HK-2 (cell line): ENCODE results near the gene HTR1D.
"Not testable (repeated sequence)": the region's sequence is repeated elsewhere in the genome, so short reads cannot be mapped to it uniquely, and the experiment has no call there.

ENCODE experiments used
- DNase-seq: peaks from one replicate; pipeline ENCODE4 v3.0.0-alpha.2; 2018; ENCODE audit not compliant: unreplicated experiment

Gene HTR1D, protein sequence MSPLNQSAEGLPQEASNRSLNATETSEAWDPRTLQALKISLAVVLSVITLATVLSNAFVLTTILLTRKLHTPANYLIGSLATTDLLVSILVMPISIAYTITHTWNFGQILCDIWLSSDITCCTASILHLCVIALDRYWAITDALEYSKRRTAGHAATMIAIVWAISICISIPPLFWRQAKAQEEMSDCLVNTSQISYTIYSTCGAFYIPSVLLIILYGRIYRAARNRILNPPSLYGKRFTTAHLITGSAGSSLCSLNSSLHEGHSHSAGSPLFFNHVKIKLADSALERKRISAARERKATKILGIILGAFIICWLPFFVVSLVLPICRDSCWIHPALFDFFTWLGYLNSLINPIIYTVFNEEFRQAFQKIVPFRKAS

DNA sequence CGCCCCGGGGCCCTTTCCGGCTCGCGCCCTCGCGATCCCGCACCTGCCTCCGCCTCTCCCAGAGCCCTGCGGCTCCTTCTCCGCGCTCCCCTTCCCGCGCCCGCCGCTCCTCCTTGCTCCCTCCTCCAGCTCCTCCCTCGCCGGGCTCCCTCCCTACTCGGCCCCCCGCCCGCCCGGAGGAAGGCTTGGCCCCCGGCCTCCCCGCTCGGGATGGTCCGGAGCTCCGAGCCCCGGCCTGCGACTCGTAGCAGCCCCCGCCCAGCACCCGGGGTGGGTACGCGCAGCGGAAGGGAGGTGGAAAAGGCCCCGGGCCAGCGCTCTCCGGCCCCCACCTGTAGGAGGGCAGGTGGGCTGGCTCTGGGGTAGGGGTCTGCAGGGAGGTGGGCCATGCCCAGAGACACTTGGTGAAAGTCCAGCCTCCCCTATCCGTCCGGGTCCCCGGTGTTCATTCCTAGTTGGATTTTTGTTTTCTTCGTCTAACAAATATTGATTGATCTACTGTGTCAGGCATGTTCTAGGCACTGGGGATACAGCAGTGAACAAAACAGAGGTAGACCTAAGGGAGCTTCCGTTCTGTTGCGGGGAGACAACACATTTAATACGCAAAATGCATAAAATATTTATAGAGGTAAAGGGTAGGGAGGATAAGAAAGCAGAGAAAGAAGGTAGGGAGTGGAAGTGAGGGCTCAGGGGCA, at the start of gene HTR1D:
TSS of gene HTR1D (minus strand) at position 82 of the 695 bp plus-strand sequence. CDS start 23,283 bp downstream, outside the sequence.
- no peak for DNase-seq

DNA sequence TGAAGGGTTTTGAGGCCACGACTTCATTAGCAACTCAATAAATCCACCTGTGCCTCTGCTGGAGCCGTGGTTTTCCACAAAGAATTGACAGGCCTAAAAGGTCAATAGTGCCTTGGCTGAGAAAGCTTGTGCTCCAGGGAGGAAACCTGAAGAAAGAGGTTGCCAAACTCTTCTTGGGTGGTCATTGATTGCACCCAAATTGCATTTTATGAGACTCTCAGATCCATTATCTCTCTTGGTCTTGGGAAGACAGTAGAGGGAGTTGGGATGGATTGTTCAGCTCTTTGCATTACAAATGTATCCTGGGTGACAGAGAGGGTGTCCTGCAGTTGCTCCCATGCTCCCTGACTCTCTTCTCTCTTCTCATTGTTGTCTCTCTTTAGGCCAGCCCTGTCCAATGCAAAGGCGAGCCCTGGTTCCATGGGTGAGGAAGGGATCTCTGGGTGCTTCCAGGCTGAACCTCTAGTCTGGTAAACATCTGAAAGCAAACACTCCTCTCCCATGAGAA, 46.1 kb upstream of the HTR1D start:
- no peak for DNase-seq

DNA sequence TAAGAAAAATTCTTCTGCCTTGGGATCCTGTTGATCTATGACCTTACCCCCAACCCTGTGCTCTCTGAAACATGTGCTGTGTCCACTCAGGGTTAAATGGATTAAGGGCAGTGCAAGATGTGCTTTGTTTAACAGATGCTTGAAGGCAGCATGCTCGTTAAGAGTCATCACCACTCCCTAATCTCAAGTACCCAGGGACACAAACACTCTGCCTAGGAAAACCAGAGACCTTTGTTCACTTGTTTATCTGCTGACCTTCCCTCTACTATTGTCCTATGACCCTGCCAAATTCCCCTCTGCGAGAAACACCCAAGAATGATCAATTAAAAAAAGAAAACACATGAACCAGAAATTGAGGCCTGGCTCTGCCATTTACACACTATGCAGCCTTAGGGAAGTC, 40.8 kb upstream of the HTR1D start:
- not testable (repeated sequence) for DNase-seq

DNA sequence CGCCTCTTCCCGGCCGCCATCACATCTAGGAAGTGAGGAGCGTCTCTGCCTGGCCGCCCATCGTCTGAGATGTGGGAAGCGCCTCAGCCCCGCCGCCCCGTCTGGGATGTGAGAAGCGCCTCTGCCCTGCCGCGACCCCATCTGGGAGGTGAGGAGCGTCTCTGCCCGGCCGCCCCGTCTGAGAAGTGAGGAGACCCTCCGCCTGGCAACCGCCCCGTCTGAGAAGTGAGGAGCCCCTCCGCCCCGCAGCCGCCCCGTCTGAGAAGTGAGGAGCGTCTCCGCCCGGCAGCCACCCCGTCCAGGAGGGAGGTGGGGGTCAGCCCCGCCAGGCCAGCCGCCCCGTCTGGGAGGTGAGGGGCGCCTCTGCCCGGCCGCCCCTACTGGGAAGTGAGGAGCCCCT, 40.1 kb upstream of the HTR1D start:
- DNase-seq: not testable (repeated sequence)

DNA sequence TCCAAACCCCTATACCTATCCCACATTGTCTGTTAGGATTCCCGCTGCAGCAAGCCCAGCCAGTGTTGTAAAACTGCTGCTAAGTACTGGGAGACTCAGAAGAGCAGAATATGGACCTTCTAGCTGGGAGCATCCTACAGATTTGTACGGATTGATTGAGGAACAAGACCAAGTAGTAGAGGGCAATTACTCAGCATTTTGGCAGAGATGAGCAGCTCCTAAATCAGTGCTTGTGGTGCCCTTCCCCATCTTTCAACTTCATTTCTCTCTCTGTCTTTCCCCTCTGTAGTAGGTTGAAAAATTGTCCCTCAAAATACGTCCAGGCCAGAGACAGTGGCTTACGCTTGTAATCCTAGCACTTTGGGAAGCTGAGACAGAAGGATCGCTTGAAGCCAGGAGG, 37.3 kb upstream of the HTR1D start:
- DNase-seq: no peak

DNA sequence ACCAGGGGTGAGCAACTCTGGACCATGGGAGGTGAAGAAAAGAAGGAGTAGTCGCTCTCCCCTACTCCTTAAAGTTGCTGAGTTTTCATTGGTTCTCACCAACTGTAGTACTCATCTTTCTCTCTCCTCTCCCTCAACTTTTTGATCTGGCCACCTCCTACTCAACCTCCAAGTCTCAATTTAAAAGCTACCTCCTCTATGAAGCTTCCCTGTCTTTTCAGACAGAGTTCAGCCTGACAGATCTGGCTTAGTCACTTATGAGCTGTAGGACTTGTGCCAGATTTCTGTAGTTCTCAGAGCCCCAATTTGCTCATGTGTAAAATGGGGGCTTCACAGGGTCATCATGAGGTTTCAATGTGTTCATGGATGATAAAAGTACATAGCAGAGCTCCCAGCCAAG, 34.5 kb upstream of the HTR1D start:
- no peak for DNase-seq

DNA sequence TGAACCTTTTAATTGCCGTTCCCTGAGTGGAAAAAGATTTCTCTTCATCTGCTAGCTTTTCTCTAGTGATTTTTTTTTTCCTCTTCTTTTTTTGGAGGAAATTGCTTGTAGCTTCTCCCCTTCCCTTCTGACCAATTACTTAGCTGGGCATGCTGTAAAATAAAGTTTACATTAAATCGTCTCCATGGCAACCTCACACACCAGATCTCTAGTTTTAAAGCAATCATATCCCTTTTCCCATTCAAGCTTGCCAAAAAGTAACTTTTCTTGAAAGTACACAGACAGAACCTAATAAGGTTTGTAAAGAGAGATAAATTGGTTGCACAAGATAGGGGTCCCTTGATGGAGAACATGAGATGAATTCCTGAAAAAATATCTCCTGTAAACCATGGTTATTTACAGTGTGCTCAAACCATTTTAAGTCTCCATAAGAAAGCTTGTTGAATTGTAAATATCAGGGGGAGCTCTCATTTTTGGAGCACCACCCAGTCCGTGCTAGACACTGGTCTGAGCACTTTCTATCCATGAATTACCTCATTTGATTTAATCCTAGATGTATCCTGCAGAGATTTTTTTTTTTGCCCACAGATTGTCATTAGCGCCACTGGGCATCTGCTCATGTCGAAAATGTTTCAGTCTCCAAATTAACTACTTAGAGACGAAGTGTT, 32.6 kb upstream of the HTR1D start:
- DNase-seq: no peak

GRCh38 chr1:23247276-23247675, 30.0 kb upstream of the HTR1D start:
- DNase-seq: no peak

- DNase-seq: no peak
These were observed 29.0 kb upstream of the HTR1D start for GRCh38 chr1:23246274-23246673.

GRCh38 chr1:23244256-23244761, 27.0 kb upstream of the HTR1D start:
- no peak for DNase-seq

GRCh38 chr1:23242414-23242813, 25.1 kb upstream of the HTR1D start:
- no peak for DNase-seq

DNA sequence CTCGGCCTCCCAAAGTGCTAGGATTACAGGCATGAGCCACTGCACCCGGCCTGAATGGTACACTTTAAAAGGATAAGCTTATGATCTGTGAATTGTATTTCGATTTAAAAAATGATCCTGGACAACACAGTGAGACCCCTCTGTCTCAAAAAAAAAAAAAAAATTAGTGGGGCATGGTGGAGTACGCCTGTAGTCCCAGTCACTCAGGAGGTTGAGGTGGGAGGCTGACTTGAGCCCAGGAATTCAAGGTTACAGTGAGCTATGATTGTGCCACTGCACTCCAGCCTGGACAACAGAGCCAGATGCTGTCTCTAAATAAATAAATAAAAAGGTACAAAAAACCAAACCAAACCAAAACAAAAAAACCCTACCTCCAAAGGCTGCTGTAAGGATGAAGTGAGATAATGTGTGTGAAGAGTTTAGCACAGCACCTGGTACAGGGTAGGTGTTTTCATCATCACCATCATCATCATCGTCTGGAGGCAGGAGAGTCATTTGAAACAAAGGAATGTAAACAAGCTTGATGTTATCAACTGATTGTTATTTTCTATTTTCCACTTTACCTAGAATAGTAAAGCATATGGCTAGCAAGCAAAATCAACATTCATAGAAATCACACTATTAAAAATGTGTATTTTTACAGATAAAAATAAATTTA, 22.5 kb upstream of the HTR1D start:
- DNase-seq: no peak

DNA sequence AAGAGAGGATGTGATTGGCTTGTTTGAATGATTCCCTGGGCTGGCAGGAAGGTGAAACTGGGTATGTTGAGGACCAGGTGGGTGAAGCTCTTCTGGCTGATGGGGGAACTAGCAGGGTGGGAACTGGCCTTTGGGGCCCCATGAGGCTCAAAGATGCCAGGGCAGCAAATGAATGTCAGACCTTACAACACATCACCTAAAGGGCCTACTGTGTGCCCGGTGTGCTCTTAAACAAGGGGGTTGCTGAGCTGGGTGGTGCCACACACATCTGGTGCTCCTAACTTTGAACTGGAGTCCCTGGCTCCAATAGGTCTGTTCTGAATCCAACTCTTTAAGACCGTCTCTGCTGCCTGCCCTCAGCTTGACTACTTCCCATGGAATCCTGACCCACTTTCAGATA, 21.3 kb upstream of the HTR1D start:
- DNase-seq: no peak

DNA sequence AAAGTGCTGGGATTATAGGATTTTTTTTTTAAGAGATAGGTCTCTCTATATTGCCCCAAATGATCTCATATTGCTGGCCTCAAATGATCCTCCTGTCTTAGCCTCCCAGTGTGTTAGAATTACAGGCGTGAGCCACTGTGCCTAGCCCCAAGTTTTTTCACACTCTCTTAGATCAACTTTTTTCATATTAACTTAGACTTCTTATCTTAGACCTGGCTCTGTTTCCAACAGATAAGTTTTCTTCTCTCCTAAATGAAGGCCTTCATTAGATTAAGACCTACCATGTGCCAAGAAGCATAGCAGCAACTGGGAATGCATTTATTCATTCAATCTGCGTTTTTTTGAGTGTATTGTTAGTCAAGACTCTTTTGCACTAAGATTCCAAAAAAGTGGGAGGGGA, 20.2 kb upstream of the HTR1D start:
- no peak for DNase-seq

GRCh38 chr1:23227806-23228205, 10.5 kb upstream of the HTR1D start:
- no peak for DNase-seq

GRCh38 chr1:23224739-23225648, 7.7 kb upstream of the HTR1D start:
- DNase-seq: no peak

DNA sequence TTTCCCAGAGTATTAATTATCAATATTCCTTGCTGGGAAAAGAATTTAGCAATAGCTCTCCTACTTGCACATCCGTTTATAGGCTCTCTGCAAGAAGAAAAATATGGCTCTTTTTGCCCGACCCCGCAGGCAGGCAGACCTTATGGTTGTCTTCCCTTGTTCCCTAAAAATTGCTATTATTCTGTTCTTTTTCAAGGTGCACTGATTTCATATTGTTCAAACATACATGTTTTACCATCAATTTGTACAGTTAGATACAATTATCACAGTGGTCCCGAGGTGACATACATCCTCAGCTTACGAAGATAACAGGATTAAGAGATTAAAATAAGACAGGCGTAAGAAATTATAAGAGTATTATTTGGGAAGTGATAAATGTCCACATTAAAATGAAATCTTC, 6.7 kb upstream of the HTR1D start:
- not testable (repeated sequence) for DNase-seq

DNA sequence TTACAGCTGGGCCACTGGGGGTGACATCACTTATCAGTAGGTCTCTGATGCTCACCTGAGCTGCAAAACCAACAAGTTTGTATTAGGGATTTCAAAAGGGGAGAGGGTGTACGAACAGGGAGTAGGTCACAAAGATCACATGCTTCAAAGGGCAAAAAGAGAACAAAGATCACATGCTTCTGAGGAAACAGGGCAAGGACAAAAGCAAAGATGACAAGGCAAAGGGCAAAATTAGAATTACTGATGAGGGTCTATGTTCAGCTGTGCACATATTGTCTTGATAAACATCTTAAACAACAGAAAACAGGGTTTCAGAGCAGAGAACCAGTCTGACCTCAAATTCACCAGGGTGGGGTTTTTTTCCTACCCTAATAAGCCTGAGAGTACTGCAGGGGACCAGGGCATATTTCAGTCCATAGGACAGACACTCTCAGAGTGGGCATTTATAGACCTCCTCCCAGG, 6.2 kb upstream of the HTR1D start:
- DNase-seq: not testable (repeated sequence)

DNA sequence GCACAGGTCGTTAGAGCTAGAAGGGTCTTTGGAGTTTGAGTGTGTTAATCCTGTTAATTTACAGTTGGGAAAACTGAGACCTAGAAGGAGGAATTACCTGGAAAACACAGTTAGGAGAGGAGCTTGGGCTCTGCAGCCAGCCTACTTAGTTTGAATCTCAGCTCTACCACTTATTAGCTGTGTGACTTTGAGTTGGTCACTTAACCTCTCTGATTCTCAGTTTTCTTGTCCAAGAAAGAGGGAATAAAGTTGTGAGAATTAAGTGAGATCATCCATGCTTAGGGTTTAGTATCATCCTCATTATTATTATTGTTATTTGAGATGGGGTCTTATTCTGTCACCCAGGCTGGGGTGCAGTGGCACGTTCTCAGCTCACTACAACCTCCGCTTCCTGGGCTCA, 5.4 kb upstream of the HTR1D start:
- no peak for DNase-seq

DNA sequence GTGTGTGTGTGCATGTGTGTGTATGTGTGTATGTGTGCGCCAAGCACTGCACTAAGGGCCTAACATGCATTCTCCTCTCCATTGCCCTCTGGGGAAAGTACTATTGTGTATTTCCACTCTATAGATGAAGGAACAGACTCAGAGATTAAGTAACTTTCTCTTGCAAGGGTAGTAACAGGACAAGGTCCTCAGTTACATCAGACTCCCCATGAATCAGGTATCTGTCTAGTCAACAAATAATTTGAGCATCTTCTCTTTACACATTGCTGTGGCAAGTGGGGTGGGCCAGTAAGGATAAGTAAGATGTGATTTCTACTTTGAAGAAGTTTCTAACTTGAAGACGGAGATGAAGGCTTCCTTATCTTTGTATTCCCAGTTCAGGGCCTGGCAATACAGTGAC, 5.0 kb upstream of the HTR1D start:
- DNase-seq: no peak

DNA sequence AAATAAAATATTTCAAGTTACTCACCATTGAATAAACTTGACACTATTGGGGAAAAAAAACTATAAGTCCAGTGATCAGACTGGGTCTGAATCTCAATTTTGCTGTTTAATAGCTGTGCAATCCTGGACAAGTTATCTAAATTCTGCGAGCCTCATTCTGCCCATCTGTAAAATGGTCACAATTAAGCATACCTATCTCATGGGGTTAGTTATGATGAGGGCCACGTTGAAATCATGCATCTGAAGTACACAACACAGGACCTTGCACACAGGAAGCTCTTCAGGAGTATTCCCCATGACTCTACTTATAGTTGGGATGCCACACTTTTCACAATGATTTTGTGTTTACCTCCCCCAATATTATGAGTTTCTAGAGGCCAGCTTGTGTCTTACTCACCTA, 3.8 kb upstream of the HTR1D start:
- DNase-seq: no peak
